MM.1S (cell line): ENCODE results near the gene TMEM244.

Experiments used
- CTCF ChIP-seq: fragments of 300-600 bp; sonication (generic); IDR thresholded peaks from 2 replicates; pipeline ENCODE4 v1.5.1; 2016; ENCODE audit warnings: antibody characterized with exemption, low read length, mixed read lengths
- EZH2 ChIP-seq: fragments of 300-600 bp; sonication (generic); optimal IDR thresholded peaks from 2 replicates; pipeline ENCODE3; 2017; ENCODE audit warnings: low read depth, mild to moderate bottlenecking, antibody characterized with exemption, low read length, mixed read lengths

GRCh38 chr6:129866256-129866655, 5.1 kb upstream of the TMEM244 start:
- TF ChIP-seq CTCF (no peak), EZH2 (no peak)
